Neuronal stem cell (in vitro differentiated cells): ENCODE results near the gene FMN1.

Source experiments
- DNase-seq: peaks from one replicate; pipeline ENCODE4 v3.0.0-alpha.2; 2013; ENCODE audit warnings: low spot score
- H2AFZ ChIP-seq: one replicate; pipeline ENCODE4 v1.6.1; 2013; ENCODE audit warnings: mild to moderate bottlenecking, low read length, inconsistent platforms
- H2AK5ac ChIP-seq: 2 replicates; pipeline ENCODE4 v1.6.1; 2013; ENCODE audit warnings: low read depth, mild to moderate bottlenecking, inconsistent platforms, low read length, moderate library complexity, mixed read lengths
- H2BK120ac ChIP-seq: 2 replicates; pipeline ENCODE4 v1.6.1; 2013; ENCODE audit warnings: low read depth, mild to moderate bottlenecking, inconsistent platforms, low read length, moderate library complexity, mixed read lengths
- H2BK12ac ChIP-seq: one replicate; pipeline ENCODE4 v1.6.1; 2013; ENCODE audit warnings: low read length, inconsistent platforms
- H2BK15ac ChIP-seq: 2 replicates; pipeline ENCODE4 v1.6.1; 2013; ENCODE audit warnings: mild to moderate bottlenecking, low read length, inconsistent platforms, mixed read lengths
- H2BK5ac ChIP-seq: one replicate; pipeline ENCODE4 v1.6.1; 2013; ENCODE audit warnings: inconsistent platforms, mild to moderate bottlenecking, low read length, moderate library complexity
- H3K14ac ChIP-seq: one replicate; pipeline ENCODE4 v1.6.1; 2013; ENCODE audit warnings: low read length, inconsistent platforms
- H3K18ac ChIP-seq: 2 replicates; pipeline ENCODE4 v1.6.1; 2013; ENCODE audit warnings: low read length, inconsistent platforms
- H3K23ac ChIP-seq: 2 replicates; pipeline ENCODE4 v1.6.1; 2013; ENCODE audit warnings: low read depth, mild to moderate bottlenecking, mixed read lengths, low read length, inconsistent platforms; ENCODE audit not compliant: poor library complexity
- H3K27ac ChIP-seq: replicated peaks from 3 replicates; pipeline ENCODE4 v1.5.1; 2013; ENCODE audit warnings: low read length, inconsistent platforms
- H3K27me3 ChIP-seq, 3 experiments: 2 replicates each; pipeline ENCODE4 v1.6.1; 2013; ENCODE audit warnings: low read length in 3 of 3, mild to moderate bottlenecking in 2 of 3, inconsistent platforms in 1 of 3, low read depth in 1 of 3, mixed read lengths in 1 of 3, moderate library complexity in 1 of 3; ENCODE audit not compliant: control insufficient read depth in 3 of 3, insufficient read depth in 3 of 3
- H3K36me3 ChIP-seq, 2 donors: replicated peaks in 1 of 2; 2 replicates each; pipeline ENCODE4 v1.6.1; 2013; ENCODE audit warnings: low read length in 2 of 2; ENCODE audit not compliant: control insufficient read depth in 2 of 2, insufficient read depth in 2 of 2
- H3K4ac ChIP-seq: 2 replicates; pipeline ENCODE4 v1.6.1; 2013; ENCODE audit warnings: inconsistent platforms, mild to moderate bottlenecking, low read length, moderate library complexity
- H3K4me1 ChIP-seq, 2 donors: 1 replicate in 1 of 2; 2 replicates in 1 of 2; pipeline ENCODE4 v1.6.1; 2013; ENCODE audit warnings: low read length in 2 of 2, low read depth in 1 of 2; ENCODE audit not compliant: control insufficient read depth in 2 of 2, insufficient read depth in 1 of 2
- H3K4me2 ChIP-seq: one replicate; pipeline ENCODE4 v1.6.1; 2013; ENCODE audit warnings: mild to moderate bottlenecking, low read length, inconsistent platforms; ENCODE audit not compliant: insufficient read depth, poor library complexity, severe bottlenecking
- H3K4me3 ChIP-seq, 2 donors: 2 replicates each; pipeline ENCODE4 v1.5.1; 2013; ENCODE audit warnings: low read length in 2 of 2, mild to moderate bottlenecking in 2 of 2, inconsistent platforms in 1 of 2, moderate library complexity in 1 of 2
- H3K79me1 ChIP-seq: one replicate; pipeline ENCODE4 v1.6.1; 2013; ENCODE audit warnings: low read depth, mild to moderate bottlenecking, inconsistent platforms, low read length, moderate library complexity
- H3K9ac ChIP-seq: one replicate; pipeline ENCODE4 v1.6.1; 2013; ENCODE audit warnings: mild to moderate bottlenecking, low read depth, low read length, inconsistent platforms; ENCODE audit not compliant: poor library complexity
- H3K9me3 ChIP-seq, 2 donors: replicated peaks in 1 of 2; 2 replicates each; pipeline versions ENCODE3 to v1.6.1; 2013; ENCODE audit warnings: low read length in 2 of 2, mild to moderate bottlenecking in 2 of 2, inconsistent platforms in 1 of 2, low read depth in 1 of 2, mixed read lengths in 1 of 2, moderate library complexity in 1 of 2; ENCODE audit not compliant: control insufficient read depth in 2 of 2, insufficient read depth in 1 of 2
- H4K8ac ChIP-seq: one replicate; pipeline ENCODE4 v1.6.1; 2013; ENCODE audit warnings: low read depth, mild to moderate bottlenecking, inconsistent platforms, low read length, moderate library complexity
- H4K91ac ChIP-seq: one replicate; pipeline ENCODE4 v1.6.1; 2013; ENCODE audit warnings: low read length, low read depth, mild to moderate bottlenecking, inconsistent platforms; ENCODE audit not compliant: poor library complexity
- WGBS, 2 donors: extraction: QIAGEN DNeasy Blood & Tissue Kit; methylation state at CpG; one replicate each; pipeline ENCODE4 v1.1.7; 2013; ENCODE audit warnings: missing lambda C conversion rate in 2 of 2, mixed read lengths in 1 of 2; ENCODE audit not compliant: insufficient read length in 2 of 2, insufficient replicate concordance in 1 of 2; ENCODE audit errors: extremely low coverage in 2 of 2; 5-methylcytosine and 5-hydroxymethylcytosine counted together

The FMN1 gene

DNA sequence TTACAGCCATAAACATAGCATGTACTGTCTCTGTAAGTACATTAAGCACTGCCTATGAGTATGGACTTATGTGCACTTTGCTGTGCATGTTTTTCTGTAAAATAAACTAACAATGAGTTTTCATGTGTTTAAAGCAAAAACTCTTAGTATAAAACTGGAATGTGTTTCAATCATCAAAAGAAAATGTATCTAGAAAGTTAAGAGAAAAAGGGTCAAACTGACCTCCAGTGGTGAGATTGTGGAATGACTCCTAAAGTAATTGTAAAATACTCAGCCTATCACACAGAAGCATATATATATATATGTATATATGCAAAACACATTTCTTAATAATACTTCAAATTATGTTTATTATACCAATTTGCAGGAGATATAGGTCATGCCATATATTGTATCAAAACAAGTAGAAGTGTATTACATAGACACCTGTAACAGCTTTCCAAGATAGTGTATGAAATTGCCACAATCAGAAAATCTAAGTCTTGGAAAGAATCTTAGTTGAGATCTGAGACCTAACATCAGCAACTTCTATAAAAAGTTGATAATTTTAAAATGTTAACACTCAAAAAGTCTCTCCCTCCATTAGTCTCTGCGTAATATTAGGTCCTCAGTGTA is 199.6 kb downstream of the FMN1 start:
- H3K23ac ChIP-seq = no peak overlapping the region
- H3K27ac ChIP-seq = no peak overlapping the region
- H2AK5ac ChIP-seq = no peak overlapping the region
- no CpG with 5 or more reads among the region's 1 CpG for WGBS, 2 donors
- H2BK120ac ChIP-seq = no peak overlapping the region
- H4K91ac ChIP-seq = no peak overlapping the region
- peaks cover 0 to 10% of the 10 kb centered on the region in 2 donors for H3K9me3 ChIP-seq
- H3K36me3 ChIP-seq = no peaks in the 10 kb centered on the region
- H3K4ac ChIP-seq = no peak overlapping the region
- H2BK5ac ChIP-seq = no peak overlapping the region
- no peak for DNase-seq
- no peak overlapping the region for H3K4me3 ChIP-seq
- no peak overlapping the region for H2BK12ac ChIP-seq
- H3K18ac ChIP-seq = no peak overlapping the region
- H3K79me1 ChIP-seq = no peaks in the 10 kb centered on the region
- H3K4me1 ChIP-seq = peaks cover 4 to 13% of the 10 kb centered on the region in 2 donors
- no peak overlapping the region for H2BK15ac ChIP-seq
- H3K9ac ChIP-seq = no peak overlapping the region
- H4K8ac ChIP-seq = no peak overlapping the region
- no peak overlapping the region for H2AFZ ChIP-seq
- no peak overlapping the region for H3K4me2 ChIP-seq
- no peak overlapping the region for H3K14ac ChIP-seq
- H3K27me3 ChIP-seq = no peaks in the 10 kb centered on the region

GRCh38 chr15:32993285-32993684 is 201.2 kb downstream of the FMN1 start:
- H2AFZ ChIP-seq = no peak overlapping the region
- no peak overlapping the region for H3K27ac ChIP-seq
- DNase-seq = no peak
- H2BK15ac ChIP-seq = no peak overlapping the region
- H4K8ac ChIP-seq = no peak overlapping the region
- H3K18ac ChIP-seq = no peak overlapping the region
- H3K79me1 ChIP-seq = no peaks in the 10 kb centered on the region
- no peaks in the 10 kb centered on the region for H3K27me3 ChIP-seq
- no peak overlapping the region for H3K9ac ChIP-seq
- H2BK120ac ChIP-seq = no peak overlapping the region
- H2BK5ac ChIP-seq = no peak overlapping the region
- H3K14ac ChIP-seq = no peak overlapping the region
- no peak overlapping the region for H2AK5ac ChIP-seq
- no peak overlapping the region for H3K4ac ChIP-seq
- no peak overlapping the region for H3K23ac ChIP-seq
- H2BK12ac ChIP-seq = no peak overlapping the region
- H3K4me2 ChIP-seq = no peak overlapping the region
- no peak overlapping the region for H3K4me3 ChIP-seq
- H4K91ac ChIP-seq = no peak overlapping the region
- peaks cover 0 to 3% of the 10 kb centered on the region in 2 donors for H3K9me3 ChIP-seq
- peaks cover 4 to 13% of the 10 kb centered on the region in 2 donors for H3K4me1 ChIP-seq
- H3K36me3 ChIP-seq = no peaks in the 10 kb centered on the region

DNA sequence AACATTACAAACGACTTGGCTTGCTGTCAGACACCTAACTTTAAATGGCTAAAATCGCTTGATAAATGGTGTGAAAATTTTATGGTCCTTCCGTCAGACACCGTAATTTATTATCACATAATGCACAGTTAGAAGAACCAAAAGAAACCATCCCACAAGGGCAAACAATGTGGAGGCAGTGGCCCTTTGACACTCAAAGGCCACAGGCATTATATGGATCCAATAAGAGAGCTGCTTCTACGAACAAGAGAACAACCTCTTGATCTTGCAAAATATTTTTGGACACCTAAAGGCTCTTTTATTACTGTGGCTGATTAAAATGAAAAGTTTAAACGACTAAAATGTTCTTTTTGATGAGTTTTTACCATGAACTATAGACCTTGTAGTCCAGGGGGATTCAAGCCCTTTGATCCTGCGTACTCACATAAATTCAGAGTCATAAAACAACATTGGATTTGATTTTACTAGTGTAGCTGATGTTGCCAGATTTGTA is 202.8 kb downstream of the FMN1 start:
- Histone ChIP-seq H3K9me3 (peaks cover 0 to 3% of the 10 kb centered on the region in 2 donors), H3K4ac (no peak overlapping the region), H2BK5ac (no peak overlapping the region), H2BK120ac (no peak overlapping the region), H3K4me3 (no peak overlapping the region), H2BK15ac (no peak overlapping the region), H4K8ac (no peak overlapping the region), H3K18ac (no peak overlapping the region), H3K4me2 (no peak overlapping the region), H2AK5ac (no peak overlapping the region), H3K23ac (no peak overlapping the region), H4K91ac (no peak overlapping the region), H3K27ac (no peak overlapping the region), H3K27me3 (no peaks in the 10 kb centered on the region), H3K9ac (no peak overlapping the region), H3K4me1 (peaks cover 4 to 13% of the 10 kb centered on the region in 2 donors), H3K36me3 (no peaks in the 10 kb centered on the region), H2BK12ac (no peak overlapping the region), H2AFZ (no peak overlapping the region), H3K14ac (no peak overlapping the region), H3K79me1 (no peaks in the 10 kb centered on the region)
- no peak for DNase-seq
- no CpG with 5 or more reads among the region's 7 CpGs for whole genome bisulfite sequencing, 2 donors

DNA sequence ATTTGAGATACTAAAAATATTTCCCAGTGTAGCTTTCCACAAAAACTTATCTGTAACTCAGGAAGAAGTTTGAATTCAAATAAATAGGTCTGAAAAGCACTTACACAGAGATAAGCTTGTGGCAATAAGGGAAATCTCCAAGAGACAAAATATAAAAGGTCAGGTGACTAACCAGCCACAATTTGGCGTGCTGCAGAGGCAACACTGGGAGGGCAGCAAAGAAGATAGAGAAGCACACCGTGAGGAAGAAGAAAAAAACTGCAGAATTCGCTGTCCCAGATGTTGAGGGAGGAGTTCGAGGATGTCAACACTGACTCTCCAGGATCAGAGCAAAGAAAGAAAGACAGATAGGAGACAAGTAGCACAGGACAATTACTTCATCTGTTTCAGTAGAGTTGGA is 204.4 kb downstream of the FMN1 start:
- Histone ChIP-seq H2BK12ac (no peak overlapping the region), H4K91ac (no peak overlapping the region), H3K36me3 (no peaks in the 10 kb centered on the region), H4K8ac (no peak overlapping the region), H3K18ac (no peak overlapping the region), H2BK120ac (no peak overlapping the region), H3K14ac (no peak overlapping the region), H2BK15ac (no peak overlapping the region), H3K9me3 (peaks cover 0 to 3% of the 10 kb centered on the region in 2 donors), H3K23ac (no peak overlapping the region), H3K27ac (no peak overlapping the region), H3K4ac (no peak overlapping the region), H3K4me2 (no peak overlapping the region), H2AFZ (no peak overlapping the region), H3K79me1 (no peaks in the 10 kb centered on the region), H3K4me1 (peaks cover 4 to 13% of the 10 kb centered on the region in 2 donors), H2AK5ac (no peak overlapping the region), H3K27me3 (no peaks in the 10 kb centered on the region), H3K9ac (no peak overlapping the region), H3K4me3 (no peak overlapping the region), H2BK5ac (no peak overlapping the region)
- no CpG with 5 or more reads among the region's 4 CpGs for WGBS, 2 donors
- no peak for DNase-seq
